ENCODE data around the gene ITGB5.
"Not testable (repeated sequence)": the region's sequence is repeated elsewhere in the genome, so short reads cannot be mapped to it uniquely, and the experiment has no call there.

ITGB5 gene

DNA sequence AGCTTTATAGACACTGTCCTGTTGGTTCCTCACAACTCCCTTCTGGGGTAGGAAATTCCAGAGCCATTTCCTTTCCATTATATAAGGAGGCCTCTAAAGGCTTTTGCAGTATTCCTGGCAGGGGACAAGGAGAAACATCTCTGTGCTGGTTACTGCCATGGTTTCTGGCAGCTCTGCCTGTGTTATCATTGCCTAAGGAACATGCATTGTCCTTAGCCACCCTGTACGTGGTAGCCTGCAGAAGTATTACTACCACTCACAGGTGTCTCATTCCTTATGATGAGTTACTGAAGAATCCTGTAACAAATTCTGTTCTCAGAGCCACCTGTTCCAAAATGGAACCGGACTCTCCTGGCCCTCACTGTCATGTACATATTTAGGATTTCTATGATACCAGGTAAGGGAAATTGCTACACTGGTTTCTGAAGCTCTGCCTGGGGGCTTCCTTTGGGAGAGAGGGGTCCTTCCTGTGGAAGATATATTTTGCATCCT is 98.9 kb downstream of the ITGB5 start:
- no peak for DNase-seq (ENCODE audit: low read depth)

DNA sequence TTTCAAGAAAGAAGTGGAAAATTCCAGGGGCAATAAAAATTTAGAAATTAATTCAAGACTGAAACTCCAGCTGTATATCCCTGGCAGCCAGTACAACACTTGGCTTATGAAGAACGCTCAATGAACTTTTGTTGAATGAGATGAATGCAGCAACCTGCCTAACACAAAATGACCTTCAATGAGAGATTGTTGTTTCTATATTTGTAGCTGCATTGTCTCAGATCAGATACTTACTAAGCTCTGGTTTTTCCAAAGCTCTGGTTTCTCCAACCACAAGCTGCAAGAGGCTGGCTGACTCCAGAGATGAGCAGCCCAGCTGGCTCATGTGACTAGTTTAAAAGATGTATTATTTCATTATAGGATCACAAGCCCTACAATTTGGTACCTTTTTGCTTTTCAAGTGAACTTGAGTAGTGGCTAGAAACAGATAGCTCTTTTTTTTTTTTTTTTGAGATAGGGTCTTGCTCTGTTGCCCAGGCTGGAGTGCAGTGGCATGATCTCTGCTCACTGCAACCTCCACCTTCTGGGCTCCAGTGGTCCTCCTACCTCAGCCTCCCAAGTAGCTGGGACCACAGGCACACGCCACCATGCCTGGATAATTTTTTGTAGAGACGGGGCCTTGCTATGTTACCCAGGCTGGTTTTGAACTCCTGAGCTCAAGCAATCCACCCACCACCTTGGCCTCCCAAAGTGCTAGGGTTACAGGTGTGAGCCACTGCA is 99.5 kb downstream of the ITGB5 start:
- DNase-seq (ENCODE audit: low read depth), result no peak

DNA sequence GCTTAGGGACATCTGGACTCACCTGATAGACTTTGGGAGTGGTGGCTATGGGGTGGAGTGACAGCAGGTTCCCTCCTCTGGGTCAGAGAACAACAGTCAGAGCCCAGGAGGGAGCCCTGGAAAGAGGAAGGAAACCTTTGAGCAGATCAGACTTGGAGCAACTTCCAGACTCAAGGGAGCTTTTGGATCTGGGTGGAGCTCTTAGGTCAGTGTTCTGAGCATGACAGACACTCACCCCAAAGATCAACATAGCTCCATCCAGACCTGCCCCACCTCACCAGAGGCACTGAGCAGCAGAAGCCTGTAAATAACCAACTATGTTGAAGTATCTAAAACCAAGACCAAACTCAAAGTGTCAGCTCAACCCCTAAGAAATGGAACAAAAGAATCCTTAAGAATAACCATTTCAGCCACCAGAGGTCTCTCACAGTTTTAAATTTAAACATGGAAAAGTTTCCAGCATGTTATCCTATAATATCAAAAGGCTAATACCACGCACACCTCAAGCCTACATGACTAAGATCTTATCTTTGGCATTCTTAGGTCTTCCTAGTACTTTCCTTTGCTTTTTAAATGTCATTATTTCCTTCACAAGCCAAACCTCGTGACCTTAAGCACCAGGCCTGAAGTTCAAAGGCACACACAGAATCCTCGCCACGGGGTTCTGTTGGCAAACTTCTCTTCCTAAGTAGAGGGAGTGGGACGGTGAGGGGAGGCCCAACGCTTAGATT is 100.5 kb downstream of the ITGB5 start:
- DNase-seq (ENCODE audit: low read depth), result no peak

DNA sequence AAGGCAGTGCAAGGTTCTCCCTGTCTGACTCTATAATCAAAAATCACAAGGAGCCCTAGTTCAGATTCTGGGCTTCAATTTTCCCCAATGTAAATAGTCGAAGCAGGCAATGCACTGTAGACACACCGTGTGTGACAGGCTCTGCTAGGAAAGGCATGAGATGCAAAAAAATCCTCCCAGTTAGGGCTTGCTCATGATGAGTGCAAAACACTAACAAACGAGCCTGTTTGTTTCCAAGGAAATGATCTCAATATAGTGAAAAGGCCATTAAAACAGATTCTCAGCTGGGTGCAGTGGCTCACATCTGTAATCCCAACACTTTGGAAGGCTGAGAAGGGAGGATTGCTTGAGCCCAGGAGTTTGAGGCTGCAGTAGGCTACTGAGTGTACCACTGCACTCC is 101.2 kb downstream of the ITGB5 start:
- no peak for DNase-seq (ENCODE audit: low read depth)

DNA sequence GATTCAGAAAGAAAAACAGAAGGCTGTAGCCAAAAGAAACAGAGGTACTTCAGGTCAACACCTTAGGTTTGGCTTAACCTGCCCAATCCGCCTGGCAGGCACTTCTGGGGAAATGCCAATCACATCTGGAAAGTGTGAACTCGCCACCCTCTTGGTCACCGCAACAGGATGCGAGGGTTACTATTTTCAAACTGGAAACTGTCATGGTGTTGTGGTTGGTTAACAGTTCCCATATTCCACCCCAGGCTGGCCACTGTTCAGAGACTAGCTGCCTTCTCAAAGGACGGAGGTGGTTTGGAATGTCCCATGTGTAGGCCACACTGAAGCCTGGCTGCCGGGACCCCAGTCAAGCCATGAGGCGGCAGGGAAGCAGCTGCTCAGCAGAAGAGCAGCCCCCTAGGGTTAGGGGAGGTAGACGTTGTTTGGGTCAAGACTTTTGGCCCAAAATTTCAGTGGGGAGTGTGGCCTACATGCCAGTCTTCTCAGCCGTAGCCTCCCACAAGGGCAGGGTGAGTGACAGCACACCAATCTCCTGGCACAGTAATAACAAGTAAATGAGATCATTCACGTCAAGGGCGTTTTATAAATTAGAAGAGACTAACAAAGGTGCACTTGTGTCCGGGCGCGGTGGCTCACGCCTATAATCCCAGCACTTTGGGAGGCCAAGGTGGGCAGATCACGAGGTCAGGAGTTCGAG is 102.3 kb downstream of the ITGB5 start:
- no peak for DNase-seq (ENCODE audit: low read depth)

DNA sequence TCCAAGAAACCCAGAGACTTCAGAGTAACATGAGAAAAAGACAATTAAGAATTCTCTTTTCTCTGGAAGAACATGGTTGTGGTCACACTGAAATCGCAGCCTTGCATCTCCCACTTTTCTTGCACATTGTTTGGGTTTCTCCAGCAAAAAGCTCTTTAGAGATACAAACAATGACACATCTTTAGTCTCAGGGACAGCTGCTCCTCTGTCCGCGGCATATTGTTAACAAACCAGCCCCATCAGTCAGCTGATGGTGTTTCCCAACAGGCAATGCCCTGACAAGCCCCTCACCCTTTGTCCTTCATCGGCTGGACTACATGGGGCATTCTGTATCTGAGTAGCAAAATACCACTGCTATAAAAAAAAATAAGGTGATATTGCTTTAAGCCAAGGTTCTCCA is 103.5 kb downstream of the ITGB5 start:
- DNase-seq (ENCODE audit: low read depth), result no peak

DNA sequence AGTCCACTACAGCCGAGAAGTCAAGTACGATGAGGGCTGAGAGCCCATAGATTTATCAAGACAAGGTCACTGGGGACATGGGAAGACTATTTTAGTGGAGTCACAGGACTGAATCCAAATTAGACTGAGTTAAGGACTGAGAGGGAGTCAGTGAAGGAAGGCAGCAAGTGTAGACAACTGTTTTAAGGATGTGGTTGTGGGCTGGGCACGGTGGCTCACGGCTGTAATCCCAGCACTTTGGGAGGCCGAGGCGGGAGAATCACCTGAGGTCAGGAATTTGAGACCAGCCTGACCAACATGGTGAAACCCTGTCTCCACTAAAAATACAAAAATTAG is 104.8 kb downstream of the ITGB5 start:
- not testable (repeated sequence) for DNase-seq (ENCODE audit: low read depth)

DNA sequence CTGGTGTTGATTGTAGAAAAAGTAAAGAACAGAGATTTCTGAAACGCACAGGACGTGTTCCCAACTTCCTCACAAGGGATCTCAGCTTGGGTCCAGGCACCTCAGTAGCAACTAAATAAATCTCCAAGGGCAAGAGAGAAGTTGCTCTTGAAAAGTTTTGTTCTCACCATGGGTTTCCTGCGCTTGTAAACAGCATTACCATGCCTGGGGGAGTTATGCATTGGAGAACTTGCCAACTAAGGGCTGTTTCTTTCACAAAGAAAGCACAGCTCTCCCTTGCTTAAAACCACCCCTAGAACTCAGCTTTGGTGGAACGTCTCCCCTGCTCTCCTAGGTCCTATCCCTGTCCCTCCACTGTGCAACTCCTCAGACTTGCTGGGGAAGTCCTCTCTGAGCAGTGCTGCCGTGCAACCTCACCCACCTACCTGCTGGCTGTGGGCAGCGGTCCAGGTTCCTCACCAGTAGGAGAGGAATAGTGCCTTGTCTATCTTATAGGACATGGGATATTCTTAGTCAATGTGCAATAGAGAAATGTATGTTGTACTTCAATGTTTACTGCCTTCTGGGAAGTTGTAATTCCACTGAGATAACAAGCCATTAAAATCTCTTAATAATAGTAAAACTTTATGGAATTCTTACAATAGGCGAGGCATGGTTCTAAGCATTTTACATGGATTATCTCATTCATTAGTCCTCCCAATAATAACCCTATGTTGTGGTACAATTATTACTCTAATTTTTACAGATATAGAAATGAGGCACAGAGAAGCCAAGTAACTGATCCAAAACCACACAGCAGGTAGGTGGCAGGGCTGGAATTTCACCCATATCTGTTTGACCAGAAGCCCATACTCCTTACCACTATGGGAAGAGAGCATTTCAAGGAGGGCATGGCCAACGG is 105.4 kb downstream of the ITGB5 start:
- no peak for DNase-seq (ENCODE audit: low read depth)

DNA sequence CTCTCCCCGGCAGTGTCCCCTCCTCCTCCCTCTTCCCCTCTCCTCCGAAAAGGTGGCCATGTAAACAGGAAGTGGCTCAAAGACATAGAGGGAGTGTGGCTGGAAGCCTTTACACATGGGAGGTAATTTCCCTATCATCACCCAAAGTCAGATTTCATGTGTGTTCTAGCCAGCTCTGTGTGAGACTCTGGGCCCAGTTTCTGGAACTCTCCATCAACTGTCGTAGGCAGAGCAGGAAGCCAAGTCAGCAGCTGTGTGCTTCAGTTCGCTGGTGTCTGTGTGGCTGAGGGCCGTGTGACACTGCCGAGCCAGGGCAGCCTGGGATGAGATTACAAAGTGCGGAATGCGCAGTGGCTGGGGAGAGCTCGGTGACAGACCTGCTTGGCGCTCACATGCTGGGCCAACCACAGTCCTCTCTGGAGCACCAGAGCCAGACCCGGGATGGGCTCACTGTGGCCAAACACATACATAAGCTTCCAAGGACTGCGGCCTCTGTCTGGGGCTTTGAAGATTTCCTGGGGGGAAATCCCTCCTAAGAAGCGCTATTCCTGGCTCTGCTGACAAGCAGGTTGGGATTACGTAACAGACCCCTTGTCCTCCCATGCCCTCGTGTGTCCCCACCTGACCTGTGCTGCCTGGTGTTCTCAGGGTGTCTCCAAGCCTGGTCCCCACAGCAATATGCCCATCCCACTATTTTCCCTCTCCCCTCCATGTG is 106.2 kb downstream of the ITGB5 start:
- DNase-seq (ENCODE audit: low read depth), result no peak

DNA sequence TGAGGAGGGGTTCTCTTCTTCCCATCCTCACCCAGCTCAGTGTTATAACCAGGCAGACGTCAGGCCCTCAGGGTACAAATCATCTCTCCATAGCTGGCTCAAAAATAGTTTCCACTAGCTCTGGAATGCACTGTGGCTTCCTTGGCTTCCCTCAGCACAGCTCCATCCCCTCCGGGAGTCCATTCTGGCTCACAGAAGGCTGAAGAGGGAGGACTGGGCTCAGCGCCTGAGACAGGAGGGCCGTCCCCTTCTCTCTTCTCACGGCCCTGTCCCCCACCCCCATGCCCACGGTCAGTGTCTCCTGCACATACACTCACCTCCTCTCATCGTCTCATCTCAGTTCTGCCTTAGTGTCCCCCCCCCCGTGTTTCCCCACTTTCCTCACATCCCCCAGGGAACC is 106.8 kb downstream of the ITGB5 start:
- DNase-seq (ENCODE audit: low read depth), result no peak

DNA sequence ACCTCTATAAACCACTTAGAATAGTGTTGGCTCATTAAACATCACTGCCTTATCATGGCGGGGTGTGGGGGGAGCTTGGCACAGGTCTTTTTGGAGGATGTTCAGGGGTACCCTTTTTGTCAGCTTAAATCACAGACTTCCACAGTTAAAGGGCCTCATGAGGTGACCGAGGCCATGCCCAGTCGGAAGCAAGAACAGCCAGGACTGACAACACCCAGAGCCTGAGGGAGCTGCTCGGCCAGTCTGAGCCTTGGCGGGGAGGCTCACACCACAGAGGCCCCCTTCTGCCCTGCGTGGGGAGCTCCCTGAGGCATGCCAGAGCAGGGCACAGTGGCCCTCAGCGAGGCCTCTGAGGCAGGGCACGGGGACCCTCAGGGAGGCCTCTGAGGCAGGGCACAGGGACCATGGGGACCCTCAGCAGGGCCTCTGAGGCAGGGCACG is 107.4 kb downstream of the ITGB5 start:
- DNase-seq (ENCODE audit: low read depth), result no peak

DNA sequence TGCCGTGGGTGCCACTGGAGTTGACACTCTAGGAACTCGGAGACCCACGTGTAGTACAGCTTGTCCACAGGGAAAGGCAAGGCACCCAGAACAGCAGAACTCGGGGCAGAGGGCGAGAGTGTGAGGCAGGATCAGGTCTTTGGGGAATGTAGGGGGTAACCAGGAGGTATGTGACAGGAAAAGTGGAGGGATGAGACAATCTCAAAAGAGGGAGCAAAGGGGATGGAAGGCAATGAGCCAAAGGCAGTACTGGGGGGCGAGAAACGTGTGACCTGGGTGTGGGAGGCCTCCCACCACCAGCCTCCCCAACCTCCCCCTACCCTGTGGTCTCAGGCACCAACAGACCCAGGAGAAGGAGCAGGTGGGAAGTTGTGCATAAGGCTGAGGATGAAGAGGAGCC is 108.0 kb downstream of the ITGB5 start:
- DNase-seq (ENCODE audit: low read depth), result no peak

DNA sequence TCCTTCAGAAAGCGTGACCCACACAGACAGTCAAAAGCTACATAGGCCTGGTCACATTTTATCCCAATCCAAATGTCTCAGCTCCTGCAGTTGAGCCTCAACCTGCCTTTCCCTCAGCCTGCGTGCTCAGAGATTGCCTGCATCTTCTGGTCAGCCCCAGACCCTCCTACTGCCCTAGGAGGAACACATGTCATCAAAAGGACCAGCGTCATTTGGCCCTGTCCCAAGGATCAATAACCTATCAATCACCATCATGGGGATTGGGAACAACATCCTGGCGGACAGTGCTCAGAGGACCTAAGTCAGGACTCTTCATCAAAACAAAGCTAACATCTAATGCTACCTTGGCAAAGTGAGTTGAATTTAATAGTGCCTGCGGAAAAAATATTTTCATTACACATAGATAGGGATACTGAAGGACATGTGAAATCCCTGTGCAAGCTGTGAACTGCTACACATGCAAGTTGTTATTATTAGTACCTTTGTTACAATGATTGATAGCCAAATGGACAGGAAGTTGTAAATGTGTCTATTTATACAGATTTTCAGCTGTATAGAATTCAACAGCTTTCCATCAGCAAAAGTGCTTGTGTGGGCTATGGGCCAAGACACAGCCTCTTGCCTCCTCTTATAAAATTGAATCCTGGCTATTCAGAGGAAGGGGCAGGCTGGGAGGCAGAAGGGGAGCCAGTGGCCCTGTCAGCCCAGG is 109.2 kb downstream of the ITGB5 start:
- DNase-seq (ENCODE audit: low read depth), result no peak

DNA sequence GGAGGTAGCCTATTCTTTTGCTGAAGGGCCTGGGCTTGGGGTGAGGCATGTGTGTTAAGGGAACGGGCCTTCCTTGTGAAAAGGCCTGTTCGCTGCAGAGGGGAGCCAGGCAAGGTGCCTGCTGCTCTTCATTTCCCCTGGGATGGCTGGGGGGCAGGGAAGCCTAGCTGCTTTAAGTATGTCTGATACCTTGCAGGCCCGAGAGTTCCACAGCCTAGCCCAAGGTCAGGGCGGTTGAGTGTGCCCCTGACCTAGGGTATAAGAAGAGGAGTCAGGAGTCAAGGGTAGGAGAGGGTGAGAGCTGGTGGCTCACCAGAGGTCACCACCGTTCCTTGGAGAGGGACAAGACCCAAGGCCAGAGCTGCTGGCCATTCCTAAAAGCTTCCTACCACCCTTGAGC is 110.3 kb downstream of the ITGB5 start:
- no peak for DNase-seq (ENCODE audit: low read depth)

DNA sequence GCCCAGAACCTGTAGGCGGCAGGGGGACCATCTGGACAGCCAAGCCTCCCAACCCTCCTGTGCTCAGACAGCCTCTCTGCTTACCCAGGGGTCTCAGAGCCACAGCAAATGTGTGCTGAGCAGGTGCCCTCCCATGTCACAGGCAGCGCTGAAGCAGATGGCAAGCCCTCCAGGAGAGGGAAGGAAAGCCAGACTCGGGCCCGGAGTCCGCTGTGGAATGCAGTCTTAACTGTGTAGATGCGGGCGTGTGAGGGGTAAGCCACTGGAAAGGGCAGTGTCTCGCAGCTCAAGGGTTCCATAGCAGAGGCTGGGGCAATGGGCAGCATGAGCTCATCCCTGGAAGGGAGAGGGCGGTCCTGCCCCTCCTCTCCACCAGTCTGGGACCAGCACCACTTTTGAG is 111.3 kb downstream of the ITGB5 start:
- DNase-seq (ENCODE audit: low read depth), result no peak

DNA sequence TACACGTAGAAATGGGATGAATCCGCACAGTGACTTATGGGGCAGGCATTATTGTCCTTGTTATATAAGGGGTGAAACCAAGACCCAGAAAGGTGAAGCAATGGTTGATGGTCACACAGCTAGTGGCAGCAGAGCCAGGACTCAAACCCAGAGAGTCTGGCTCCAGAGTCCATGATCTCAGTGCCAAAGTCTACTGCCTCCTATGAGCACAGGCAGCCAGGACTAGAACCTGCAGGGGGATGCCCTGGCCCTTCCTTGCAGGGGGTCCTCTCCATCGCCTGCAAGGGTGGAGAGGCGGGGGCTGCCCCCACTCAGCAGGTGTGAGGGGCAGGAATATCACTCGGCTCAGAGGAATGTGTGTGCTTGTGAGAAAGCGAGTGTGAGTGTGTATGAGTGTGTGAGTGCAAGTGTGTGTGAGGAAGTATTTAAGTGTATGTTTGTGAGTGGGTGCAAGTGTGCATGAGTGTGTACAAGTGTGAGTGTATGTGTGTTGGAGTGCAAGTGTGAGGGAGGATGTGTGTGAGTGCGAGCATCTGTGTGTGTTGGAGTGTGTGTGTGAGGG is 112.2 kb downstream of the ITGB5 start:
- DNase-seq (ENCODE audit: low read depth), result no peak

DNA sequence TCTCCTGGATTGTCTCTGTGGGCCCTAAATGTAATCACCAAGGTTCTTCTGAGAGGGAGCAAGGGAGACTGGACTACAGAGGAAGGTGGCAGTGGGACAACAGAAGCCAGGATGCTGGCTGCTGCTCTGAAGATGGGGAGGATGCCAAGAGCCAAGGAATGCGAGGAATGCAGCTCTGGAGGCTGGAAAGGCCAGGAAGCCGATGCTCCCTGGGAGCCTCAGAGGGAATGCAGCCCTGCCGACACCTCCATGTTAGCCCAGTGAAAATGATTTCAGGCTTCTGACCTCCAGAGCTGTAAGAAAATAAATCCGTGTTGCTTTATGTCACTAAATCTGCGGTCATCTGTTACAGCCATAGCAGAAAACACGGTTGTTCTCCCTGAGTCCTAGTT is 112.8 kb downstream of the ITGB5 start:
- DNase-seq (ENCODE audit: low read depth), result no peak

DNA sequence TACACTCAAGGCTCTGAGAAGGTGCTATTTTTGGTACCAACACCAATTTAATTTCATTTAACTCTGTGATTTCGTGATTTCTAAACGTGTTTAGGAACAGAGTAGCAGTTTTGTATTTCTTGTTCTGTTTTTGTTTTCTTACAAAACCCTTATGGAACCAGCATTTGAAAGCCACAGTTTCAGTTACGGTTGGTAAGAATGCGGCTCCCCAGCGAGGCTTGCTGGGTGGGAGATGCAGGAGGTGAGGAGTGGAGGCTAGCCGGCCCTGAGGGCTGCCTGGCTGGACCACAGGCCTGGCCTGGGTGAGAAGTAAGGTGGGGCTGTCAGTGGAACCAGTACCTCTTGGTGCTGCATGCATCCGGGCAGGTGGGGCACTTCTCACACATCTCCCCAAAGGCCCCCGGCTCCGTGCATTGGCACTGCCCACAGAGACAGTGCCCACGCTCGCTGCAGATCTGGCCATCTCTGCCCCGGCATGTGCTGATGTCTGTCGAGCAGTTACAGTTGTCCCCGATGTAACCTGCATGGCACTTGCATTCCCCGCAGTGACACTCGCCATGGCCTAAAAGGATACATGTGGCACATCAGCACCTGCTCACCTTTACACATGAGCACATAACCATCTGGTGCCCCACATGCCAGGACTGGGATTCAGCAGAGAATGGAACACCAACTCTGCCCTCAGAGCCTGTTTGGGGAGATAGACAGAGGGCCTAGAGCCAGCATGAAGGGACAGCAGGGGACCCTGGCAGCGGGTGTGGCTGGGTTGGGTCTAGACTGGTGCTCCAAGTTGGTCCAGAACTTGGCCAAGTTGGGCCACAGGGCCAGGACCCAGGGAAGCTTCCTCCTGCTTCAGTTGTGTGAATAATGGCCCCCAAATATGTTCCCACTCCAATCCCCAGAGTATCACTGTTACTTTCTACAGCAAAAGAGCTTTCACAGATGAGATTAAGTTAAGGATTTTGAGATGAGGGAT is 113.5 kb downstream of the ITGB5 start:
- DNase-seq (ENCODE audit: low read depth), result no peak

Measured in stimulated activated CD8-positive, alpha-beta memory T cell treated with anti-CD3 and anti-CD28 coated beads, Interleukin-7, amount 100 ng/mL, for 24 hours (primary cell).